Adrenal gland (tissue), 12 donors: ENCODE results near the gene HCAR2. TPM values are rescaled to one million over a fixed set of nuclear protein-coding genes. Genes with fewer than 3 reads are reported as not detected.

Source experiments
- DNase-seq, 7 donors: peaks; one replicate each; pipeline ENCODE4 v3.0.0-alpha.2; 2019 to 2020
- H3K27ac ChIP-seq, 5 donors: fragments of 200-600 bp; sonication (generic) in 4 of 5; 1 replicate in 3 of 5; 2 replicates in 2 of 5; pipeline versions ENCODE4 v1.5.1 to v1.8.0; 2016 to 2020; ENCODE audit warnings: mild to moderate bottlenecking in 1 of 5
- H3K27me3 ChIP-seq: fragments of 200-600 bp; 2 replicates; pipeline ENCODE4 v1.8.0; 2021
- H3K36me3 ChIP-seq, 2 donors: fragments of 200-600 bp; replicated peaks in 1 of 2; 1 replicate in 1 of 2; 2 replicates in 1 of 2; pipeline versions ENCODE4 v1.5.1 to v1.8.0; 2018 to 2022
- H3K4me1 ChIP-seq, 2 donors: fragments of 200-600 bp; replicated peaks in 1 of 2; 1 replicate in 1 of 2; 2 replicates in 1 of 2; pipeline versions ENCODE4 v1.5.1 to v1.8.0; 2018 to 2021
- H3K4me3 ChIP-seq, 4 donors: fragments of 200-600 bp; sonication (generic) in 3 of 4; one replicate each; pipeline ENCODE4 v1.5.1; 2016 to 2018
- H3K9me3 ChIP-seq, 3 donors: fragments of 200-600 bp; sonication (generic) in 1 of 3; replicated peaks in 1 of 3; 1 replicate in 2 of 3; 2 replicates in 1 of 3; pipeline versions ENCODE4 v1.5.1 to v1.8.0; 2016 to 2021
- CTCF ChIP-seq, 6 experiments: fragments of 450-650 bp in 4 of 6; fragments of 200-600 bp in 2 of 6; sonication (generic) in 1 of 6; IDR thresholded peaks; 1 replicate in 5 of 6; 2 replicates in 1 of 6; pipeline versions ENCODE4 v1.5.1 to v1.8.0; 2016 to 2021; ENCODE audit warnings: antibody characterized with exemption in 6 of 6, mild to moderate bottlenecking in 2 of 6, moderate library complexity in 1 of 6
- POLR2A ChIP-seq, 2 donors: fragments of 450-650 bp; IDR thresholded peaks; one replicate each; pipeline ENCODE4 v1.6.1; 2017; ENCODE audit warnings: antibody characterized with exemption in 2 of 2, mild to moderate bottlenecking in 2 of 2, moderate library complexity in 1 of 2
- WGBS, 4 donors: extraction: QIAGEN DNeasy Blood & Tissue Kit in 2 of 4; methylation state at CpG; one replicate each; pipeline versions ENCODE4 v1.1.5 to v1.1.7; 2013 to 2017; 5-methylcytosine and 5-hydroxymethylcytosine counted together
- intact Hi-C, 2 donors: fragments of 100-400 bp; cut with DNase I; formaldehyde crosslinking; loops; one replicate each; pipeline versions ENCODE4 v1.14.1 to v1.15.0; 2022 to 2023
- polyA plus RNA-seq, 3 donors: library from polyadenylated mRNA; stranded (reverse); fragments of 200-250 nt in 2 of 3; fragments of 350-450 nt in 1 of 3; fragmentation: Illumina TruSeq in 1 of 3; extraction: RNeasy Lipid Tissue Mini Kit (QIAGEN cat#74804) in 1 of 3; gene quantifications; one replicate each; pipeline ENCODE4 v1.2.3, GENCODE V29; 2013 to 2014
- total RNA-seq, 9 donors: library from RNA; depleted of rRNA in 4 of 9; stranded (reverse); fragments of >200 nt in 4 of 9; fragments of 120-200 nt in 1 of 9; fragmentation: NEBNext Ultra II Directional in 1 of 9; extraction: Animal tissue kit (Norgen Biotek cat#: 25700) in 1 of 9; gene quantifications; one replicate each; pipeline versions ENCODE4 v1.1.0 to v1.2.4, GENCODE V29; 2013 to 2023
- donor health status: healthy with polysubstance abuse.
- donor health status: Bipolar disorder and iron deficiency.
- donor health status: DM: yes; HTN: yes; CAD: no.
- donor health status: DM: no; HTN: no; CAD: no.
- donor health status: DM: no; HTN: no; CAD: no.
- donor health status: DM: yes; HTN: yes; CAD: no.

The HCAR2 gene
- total and polyA plus RNA-seq, 12 donors = 0.08 to 0.98 (median 0.23) TPM; not detected in 7

- no peaks in the 10 kb centered on the region for H3K9me3 ChIP-seq
- no peak overlapping the region for H3K27ac ChIP-seq
- no peak for TF ChIP-seq CTCF (IDR thresholded peaks at IDR 0.05)
- TF ChIP-seq POLR2A (IDR thresholded peaks at IDR 0.05) = no peak
- H3K4me1 ChIP-seq = peaks cover 0 to 5% of the 10 kb centered on the region in 2 donors
- intact Hi-C loops = no loop called here
- no peaks in the 10 kb centered on the region for H3K36me3 ChIP-seq
- WGBS, 4 donors = 68 to 76% (median 70%) methylated on average over 9 of the region's 9 CpGs
- DNase-seq = no peak
- no peak overlapping the region for H3K4me3 ChIP-seq
- H3K27me3 ChIP-seq = no peaks in the 10 kb centered on the region
Measured at GRCh38 chr12:122747224-122748135, 44.3 kb upstream of the HCAR2 start.

GRCh38 chr12:122743895-122744525 is 40.9 kb upstream of the HCAR2 start:
- no peaks in the 10 kb centered on the region for H3K27me3 ChIP-seq
- H3K9me3 ChIP-seq = no peaks in the 10 kb centered on the region
- DNase-seq = peak in 1 of 7 donors; percentile 26
- no peaks in the 10 kb centered on the region for H3K4me1 ChIP-seq
- intact Hi-C loops = no loop called here
- no peak overlapping the region for H3K4me3 ChIP-seq
- 81 to 87% (median 84%) methylated on average over 7 of the region's 7 CpGs for WGBS, 4 donors
- no peaks in the 10 kb centered on the region for H3K36me3 ChIP-seq
- no peak overlapping the region for H3K27ac ChIP-seq
- TF ChIP-seq CTCF (IDR thresholded peaks at IDR 0.05) = no peak
- TF ChIP-seq POLR2A (IDR thresholded peaks at IDR 0.05) = no peak

- no peak for DNase-seq
- intact Hi-C loops = no loop called here
- 91 to 95% (median 93%) methylated on average over 7 of the region's 7 CpGs for WGBS, 4 donors
- TF ChIP-seq POLR2A (IDR thresholded peaks at IDR 0.05) = no peak
- TF ChIP-seq CTCF (IDR thresholded peaks at IDR 0.05) = no peak
- no peak overlapping the region for H3K4me3 ChIP-seq
- no peaks in the 10 kb centered on the region for H3K27me3 ChIP-seq
- no peaks in the 10 kb centered on the region for H3K4me1 ChIP-seq
- H3K27ac ChIP-seq = no peak overlapping the region
- H3K36me3 ChIP-seq = no peaks in the 10 kb centered on the region
- H3K9me3 ChIP-seq = no peaks in the 10 kb centered on the region
Measured at GRCh38 chr12:122740351-122740750, 37.2 kb upstream of the HCAR2 start.

GRCh38 chr12:122738571-122738970 is 35.4 kb upstream of the HCAR2 start:
- WGBS, 4 donors = 82 to 90% (median 86%) methylated on average over 7 of the region's 7 CpGs
- Histone ChIP-seq H3K4me1 (no peaks in the 10 kb centered on the region), H3K27me3 (no peaks in the 10 kb centered on the region), H3K36me3 (no peaks in the 10 kb centered on the region), H3K4me3 (no peak overlapping the region), H3K27ac (no peak overlapping the region), H3K9me3 (no peaks in the 10 kb centered on the region)
- intact Hi-C loops = no loop called here
- no peak for DNase-seq
- TF ChIP-seq CTCF (IDR thresholded peaks at IDR 0.05) (no peak), POLR2A (IDR thresholded peaks at IDR 0.05) (no peak)
